Astrocyte of the cerebellum (primary cell): ENCODE data around the gene FBN2.

ENCODE experiments used
- DNase-seq: peaks from one replicate; pipeline ENCODE4 v3.0.0-alpha.2; 2011; ENCODE audit warnings: low read depth
- H3K4me3 ChIP-seq: 2 replicates; pipeline ENCODE4 v1.5.1; 2011; ENCODE audit warnings: mild to moderate bottlenecking, low read depth, low read length, moderate library complexity
- in situ Hi-C: cut with HindIII; loops from 2 replicates; pipeline ENCODE4 v1.10.0; 2017; ENCODE audit warnings: low sequenced_read_pairs
- TF ChIP-seq, protein P1 (sequence below): IDR thresholded peaks from 2 replicates; pipeline ENCODE4 v1.5.1; 2012; ENCODE audit warnings: low read length, low read depth, moderate library complexity, mild to moderate bottlenecking; ENCODE audit errors: missing control alignments

Gene FBN2

DNA sequence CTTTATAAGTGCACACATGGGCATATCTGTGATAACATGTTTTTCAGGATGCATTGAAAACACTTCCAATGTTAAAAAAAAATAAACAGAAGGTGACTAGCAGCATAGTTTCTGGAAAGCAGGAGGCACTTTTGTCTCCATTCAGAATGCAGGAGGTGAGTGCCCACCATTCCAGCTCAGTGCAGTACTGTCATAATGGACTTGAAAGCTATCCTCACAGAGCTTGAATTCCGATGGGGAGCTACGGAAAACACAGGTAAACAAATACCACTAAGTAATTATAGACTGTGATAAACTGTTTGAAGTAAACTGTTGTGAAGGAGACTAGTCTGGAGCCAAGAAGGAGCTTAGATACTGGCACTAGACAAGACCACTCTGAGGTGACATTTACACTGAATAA is 9.9 kb downstream of the FBN2 start:
- no peak overlapping the region for H3K4me3 ChIP-seq
- no peak for DNase-seq
- TF ChIP-seq, protein P1, sequence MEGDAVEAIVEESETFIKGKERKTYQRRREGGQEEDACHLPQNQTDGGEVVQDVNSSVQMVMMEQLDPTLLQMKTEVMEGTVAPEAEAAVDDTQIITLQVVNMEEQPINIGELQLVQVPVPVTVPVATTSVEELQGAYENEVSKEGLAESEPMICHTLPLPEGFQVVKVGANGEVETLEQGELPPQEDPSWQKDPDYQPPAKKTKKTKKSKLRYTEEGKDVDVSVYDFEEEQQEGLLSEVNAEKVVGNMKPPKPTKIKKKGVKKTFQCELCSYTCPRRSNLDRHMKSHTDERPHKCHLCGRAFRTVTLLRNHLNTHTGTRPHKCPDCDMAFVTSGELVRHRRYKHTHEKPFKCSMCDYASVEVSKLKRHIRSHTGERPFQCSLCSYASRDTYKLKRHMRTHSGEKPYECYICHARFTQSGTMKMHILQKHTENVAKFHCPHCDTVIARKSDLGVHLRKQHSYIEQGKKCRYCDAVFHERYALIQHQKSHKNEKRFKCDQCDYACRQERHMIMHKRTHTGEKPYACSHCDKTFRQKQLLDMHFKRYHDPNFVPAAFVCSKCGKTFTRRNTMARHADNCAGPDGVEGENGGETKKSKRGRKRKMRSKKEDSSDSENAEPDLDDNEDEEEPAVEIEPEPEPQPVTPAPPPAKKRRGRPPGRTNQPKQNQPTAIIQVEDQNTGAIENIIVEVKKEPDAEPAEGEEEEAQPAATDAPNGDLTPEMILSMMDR, result no peak
- in situ Hi-C loops, result no loop called here

DNA sequence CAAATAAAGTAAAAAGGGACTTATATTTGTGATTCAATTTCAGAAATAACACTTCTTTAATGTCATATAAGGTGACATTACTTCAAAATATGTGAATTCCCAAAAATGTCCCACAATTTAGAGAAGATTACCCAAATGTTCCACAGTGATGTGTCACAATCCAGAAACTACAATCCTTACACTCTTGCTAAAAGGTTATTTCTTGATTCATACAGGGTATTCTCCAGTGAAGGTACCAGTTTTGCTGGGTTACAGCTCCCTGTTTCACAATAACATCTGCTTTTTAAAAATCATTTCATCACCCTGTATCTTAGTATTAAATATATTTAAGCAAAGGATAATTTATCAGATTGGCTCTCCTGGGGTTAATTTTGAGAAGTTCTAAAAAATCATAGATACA is 11.0 kb downstream of the FBN2 start:
- no peak for DNase-seq
- TF ChIP-seq, protein P1, result no peak
- H3K4me3 ChIP-seq, result no peak overlapping the region
- in situ Hi-C loops, result no loop called here

DNA sequence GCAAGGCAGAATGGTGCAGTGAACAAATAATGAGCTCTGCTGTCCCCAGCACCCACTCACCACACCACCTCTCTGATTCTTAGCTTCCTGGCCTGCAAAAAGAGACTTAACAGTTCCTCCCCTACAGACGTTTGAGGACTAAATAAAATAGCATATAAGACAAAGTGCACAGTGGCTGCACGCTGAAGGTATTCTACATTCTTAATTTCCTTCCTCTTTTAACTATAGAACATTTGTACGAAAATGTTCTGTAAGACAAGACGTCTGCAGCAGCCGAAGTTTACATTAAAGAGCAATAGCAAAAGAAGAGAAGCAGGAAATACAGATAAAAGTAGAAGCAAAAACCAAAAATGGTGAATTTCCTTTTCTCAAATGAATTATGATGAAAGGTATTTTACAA is 15.7 kb downstream of the FBN2 start:
- in situ Hi-C loops, result loop anchor here (25.0 kb wide), 1 partner anchor 315 kb away; no protein-coding TSS in a partner anchor

DNA sequence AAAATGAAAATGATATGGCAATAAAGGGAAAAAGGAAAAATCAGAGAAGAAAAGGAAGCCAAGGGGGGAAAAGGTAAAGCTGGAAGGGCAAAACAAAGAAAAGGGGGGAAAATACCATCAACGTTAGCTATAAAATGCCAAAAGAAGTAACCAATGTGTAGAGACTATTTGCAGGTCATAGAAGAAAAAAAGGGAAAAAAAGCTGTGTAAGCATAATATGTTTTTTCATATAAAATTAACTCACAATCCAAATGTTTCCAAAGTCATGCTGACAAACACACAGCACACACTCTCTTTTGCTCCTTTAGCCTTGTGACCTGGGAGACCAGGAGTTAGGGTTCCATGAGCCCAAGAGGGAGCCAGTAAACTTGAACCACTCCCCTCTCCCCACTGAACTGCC is 18.2 kb downstream of the FBN2 start:
- no peak for DNase-seq
- in situ Hi-C loops, result loop anchor here (25.0 kb wide), 1 partner anchor 317 kb away; no protein-coding TSS in a partner anchor
- TF ChIP-seq, protein P1, result no peak
- H3K4me3 ChIP-seq, result no peak overlapping the region

More for the DNA sequence above, 15.7 kb downstream of the FBN2 start:
- DNase-seq, result no peak
- TF ChIP-seq, protein P1, result no peak
- H3K4me3 ChIP-seq, result no peak overlapping the region

DNA sequence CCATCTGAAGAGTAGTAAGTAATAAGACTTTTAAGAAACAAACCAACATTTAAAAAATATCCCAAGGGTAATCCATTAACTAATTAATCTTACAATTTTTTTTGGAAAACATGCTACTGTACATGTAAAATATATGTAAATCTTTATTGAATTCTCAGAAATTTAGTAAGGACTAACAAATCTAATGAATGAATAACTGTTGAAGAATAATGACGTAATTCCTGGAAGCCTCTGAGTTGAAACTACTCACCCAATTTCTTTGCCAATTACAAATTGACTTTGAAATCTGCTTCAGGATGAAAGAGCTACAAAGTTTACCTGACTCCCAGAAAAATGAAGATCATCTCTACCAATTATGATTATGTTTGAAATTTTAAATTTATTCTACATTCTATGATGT is 21.1 kb downstream of the FBN2 start:
- TF ChIP-seq, protein P1, result no peak
- DNase-seq, result no peak
- H3K4me3 ChIP-seq, result no peak overlapping the region
- in situ Hi-C loops, result loop anchor here (25.0 kb wide), 1 partner anchor 320 kb away; no protein-coding TSS in a partner anchor

DNA sequence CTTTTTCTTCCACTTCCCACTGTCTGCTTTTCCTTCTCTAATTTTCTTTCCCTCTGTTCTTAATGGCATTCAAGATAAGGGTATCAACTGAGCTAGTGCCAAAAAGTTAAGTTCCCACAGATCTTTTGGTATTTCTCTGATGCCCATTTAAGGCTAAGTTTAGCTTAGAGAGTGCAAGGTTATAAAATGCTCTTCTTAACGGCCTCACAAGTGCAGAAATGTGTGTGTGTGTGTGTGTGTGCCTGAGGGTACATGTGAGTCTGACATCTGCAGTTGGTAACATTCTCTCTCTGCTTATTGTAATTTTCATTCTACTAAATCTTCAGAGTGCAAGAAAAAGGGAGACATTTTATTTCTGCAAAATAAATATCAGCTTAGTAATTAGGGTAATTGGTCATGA is 24.2 kb downstream of the FBN2 start:
- no peak for DNase-seq
- TF ChIP-seq, protein P1, result no peak
- H3K4me3 ChIP-seq, result no peak overlapping the region
- in situ Hi-C loops, result loop anchor here (25.0 kb wide), 1 partner anchor 323 kb away; no protein-coding TSS in a partner anchor

DNA sequence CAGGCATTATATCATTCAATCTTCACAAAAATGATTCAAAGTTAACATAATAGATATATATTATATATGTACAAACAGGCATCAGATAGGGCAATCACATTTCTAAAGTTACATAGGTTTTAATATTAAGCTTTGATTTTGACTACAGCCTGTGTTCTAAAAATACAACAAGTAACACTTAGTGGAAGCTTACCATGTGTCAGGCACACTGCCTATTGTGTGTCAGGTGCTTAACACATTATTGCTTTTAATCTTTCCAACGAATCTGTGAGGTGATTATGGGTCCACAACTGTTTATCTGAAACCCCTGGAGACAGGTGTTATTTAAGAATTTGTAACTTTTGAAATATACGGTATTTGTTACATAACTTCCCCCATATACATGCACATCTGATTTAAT is 25.2 kb downstream of the FBN2 start:
- in situ Hi-C loops, result loop anchor here (25.0 kb wide), 1 partner anchor 324 kb away; no protein-coding TSS in a partner anchor
- H3K4me3 ChIP-seq, result no peak overlapping the region
- no peak for DNase-seq
- TF ChIP-seq, protein P1, result no peak
